Measurements from ENCODE around the gene GAMT.
A peak's percentile ranks its signal among the peaks of the same experiment; 100 is the strongest.
"Not testable (repeated sequence)": the region's sequence is repeated elsewhere in the genome, so short reads cannot be mapped to it uniquely, and the experiment has no call there.

Gene GAMT

DNA sequence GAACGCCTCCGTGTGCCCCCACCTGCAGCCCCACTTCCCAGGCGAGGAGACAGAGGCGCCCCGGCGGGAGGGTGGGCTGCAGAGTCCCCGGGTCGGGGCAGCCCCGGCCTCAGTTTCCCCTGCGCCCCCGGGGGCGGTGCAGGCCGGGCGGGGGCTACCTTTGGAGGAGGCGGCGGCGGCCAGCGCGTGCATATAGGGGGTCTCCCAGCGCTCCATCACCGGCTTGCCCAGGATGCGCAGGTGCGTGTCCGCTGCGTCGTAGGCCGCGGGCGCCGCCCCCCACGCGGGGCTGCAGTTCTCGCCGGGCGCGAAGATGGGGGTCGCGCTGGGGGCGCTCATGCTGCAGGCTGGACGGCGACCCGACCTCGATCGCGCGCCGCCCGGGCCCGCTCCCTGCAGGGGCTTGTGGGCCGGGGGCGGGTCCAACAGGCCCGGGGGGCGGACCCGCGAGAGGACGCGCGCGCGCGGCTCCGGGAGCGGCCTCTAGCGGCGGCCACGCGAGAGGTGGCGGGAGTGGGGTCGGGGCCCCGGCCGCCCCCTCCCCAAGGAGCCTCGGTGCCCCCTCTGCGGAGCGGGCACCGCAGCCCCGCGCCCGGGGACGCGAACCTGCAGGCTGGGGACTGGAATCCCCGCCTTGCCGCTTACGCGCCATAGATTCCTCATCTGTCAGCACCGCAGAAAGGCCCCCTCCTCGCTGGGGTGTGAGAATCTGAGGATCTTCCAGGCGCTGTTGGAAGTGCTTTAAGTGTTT is at the start of gene GAMT:
TSS of gene GAMT (minus strand) at position 405 of the 751 bp plus-strand sequence. CDS start at position 339, 66 bp downstream.
- peak; percentile 31 for DNase-seq

DNA sequence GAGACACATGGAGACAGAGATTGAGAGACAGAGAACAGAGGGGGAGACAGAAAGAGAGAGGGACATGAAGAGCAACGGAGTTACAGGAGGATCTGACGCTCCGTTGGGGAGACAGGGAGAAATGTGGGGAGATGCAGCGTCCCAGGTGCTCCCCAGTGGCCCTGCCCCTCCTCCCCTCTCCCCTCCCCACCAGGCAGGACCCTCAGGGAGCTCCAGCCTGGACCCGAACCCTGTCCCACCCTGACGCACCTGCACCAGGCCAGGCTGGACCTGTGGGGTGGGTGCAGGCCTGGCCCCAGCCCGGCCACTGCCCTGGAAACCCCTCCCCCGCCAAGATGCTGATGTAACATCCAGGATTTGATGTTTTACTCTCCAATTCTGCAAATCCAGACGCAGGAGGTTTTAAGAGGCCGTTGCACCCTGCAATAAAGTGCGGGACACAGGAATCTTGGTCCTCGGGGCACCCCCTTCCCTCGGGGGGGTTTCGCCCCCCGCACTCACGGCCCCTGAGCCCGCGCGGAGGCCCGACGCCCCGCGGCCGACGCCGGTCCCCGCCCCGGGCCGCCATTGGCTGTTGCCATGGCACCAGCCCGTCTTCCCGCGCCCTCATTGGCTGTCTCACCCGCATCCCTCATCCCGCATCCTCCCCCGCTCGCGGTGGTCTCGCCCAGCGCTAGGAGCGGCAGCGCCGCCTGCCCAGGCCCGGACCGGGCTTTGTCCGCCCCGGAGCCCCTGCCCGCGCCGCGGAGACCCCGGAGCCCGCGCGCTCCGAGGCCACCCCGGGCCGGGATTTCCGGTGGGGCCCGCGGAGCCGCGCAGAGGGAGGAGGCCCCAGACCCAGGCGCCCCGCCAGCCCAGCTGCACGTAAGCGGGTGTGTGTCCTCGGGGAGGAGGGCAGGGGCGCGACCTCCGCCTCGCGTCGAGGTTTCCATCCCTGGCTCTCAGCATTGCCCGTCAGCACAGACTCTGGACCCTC is 48.4 kb upstream of the GAMT start, which contains the start of gene APC2:
TSS of gene APC2 (plus strand) at position 655 of the 976 bp plus-strand sequence. CDS start 2,881 bp downstream, outside the sequence.
- DNase-seq, result peak; percentile 26

DNA sequence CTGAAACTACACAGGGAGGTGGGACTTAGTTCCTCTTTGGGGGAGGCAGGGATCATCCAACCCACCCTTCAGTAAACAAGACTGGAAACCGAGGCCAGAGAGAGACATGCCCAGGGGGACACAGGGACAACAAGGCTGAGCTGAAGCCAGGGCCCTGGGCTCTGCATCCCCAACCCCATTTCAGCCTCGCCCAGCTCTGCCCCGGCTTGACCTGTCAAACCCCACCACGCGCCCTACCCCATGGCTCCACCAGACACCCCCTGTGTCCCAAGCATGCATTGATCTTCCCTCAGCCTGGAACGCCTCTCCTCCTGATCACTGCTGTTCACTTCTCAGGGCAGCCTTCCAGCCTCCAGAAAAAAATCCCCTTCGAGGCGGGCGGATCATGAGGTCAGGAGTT is 46.6 kb upstream of the GAMT start:
- DNase-seq, result no peak

DNA sequence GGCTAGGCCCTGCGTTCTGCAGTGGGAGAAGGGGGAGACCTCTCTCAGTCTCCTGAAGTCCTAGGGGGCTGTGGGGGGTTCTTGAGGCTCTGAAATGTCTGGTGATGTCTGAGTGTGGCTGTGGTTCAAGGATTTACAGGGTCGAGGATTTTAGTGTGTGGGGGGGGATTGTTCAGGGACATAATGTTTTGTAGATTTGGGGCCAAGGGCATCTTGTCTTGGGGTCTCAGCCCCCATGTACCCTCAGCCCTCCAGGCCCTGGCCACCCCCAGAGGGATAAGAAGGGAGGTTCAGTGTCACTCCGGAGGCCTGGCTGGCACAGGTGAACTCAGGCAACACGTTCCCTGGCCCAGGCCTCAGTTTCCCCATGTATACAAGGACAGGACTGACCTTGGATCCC is 46.2 kb upstream of the GAMT start:
- no peak for DNase-seq

GRCh38 chr19:1446713-1447481 is 45.6 kb upstream of the GAMT start:
- no peak for DNase-seq

DNA sequence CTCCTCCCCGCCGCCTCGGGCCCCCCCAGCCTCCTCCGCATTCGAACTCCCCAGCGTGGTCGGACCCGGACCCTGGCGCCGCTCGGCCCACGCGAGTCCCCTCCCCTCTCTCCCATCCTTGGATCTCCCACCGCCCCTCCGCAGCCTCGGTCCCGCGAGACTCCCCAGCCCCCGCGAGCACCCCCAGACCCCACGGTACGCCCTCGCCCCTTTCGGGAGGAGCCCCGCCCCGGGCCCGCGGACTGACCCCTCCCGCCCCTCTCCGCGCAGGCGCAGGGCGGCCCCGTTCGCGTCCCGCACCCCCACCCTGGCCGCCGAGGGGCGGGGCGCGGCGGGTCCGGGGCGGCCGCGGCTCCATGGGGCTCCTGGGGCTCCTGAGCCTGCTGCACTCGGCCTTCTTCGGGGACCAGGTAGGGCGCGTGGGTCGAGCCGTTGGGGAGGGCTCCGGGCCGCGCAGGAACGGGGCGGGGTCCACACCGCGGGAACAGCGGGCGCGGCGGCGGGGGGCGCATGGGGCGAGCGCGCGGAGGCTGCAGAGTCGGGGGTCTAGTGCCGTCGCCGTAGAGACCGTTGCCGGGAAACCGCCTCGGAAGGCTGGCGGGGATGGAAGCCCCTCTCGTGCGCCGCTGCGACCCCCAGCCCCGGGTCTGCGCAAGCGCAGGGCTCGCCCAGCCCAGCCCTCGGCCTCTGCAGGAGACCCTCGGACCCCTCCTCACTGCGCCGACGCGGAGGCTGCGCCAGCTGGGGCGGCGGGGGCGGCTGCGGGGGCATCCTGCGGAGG is 44.8 kb upstream of the GAMT start:
- peak; percentile 29 for DNase-seq

DNA sequence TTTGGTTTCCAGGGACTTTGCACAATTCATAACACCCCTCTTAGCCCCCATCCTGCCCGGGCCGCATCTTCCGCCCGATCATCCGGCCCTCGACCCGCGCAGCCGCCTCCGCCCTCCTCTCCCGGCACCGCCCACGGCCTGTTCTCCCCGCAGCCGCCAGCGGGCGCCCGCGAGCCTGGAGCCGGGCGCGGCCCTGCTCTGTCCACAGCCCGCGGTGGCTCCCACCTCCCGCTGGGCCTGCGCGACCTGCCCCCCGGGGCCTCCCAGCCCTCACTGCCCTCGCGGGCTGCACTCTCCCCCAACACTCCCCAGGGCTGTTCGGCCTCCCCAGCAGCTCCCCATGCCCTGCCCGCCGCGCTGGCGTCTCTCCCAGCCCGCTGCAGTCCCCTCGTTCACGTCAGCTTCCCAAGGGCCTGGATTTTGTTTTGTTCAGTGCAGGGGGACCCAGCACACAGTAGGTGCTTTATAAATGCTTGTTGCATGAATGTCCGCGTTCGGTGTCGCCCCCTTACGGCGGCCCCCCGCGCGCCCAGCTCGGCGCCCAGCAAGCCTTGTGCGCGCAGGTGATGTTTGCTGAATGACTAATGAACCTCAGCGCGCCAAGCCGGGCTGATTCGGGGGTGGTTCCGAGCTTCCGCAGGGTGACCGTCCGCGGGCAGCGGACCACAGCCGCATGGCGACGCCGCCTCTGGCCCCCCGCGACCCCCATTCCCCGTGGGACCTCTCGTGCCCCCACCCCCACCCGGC is 44.0 kb upstream of the GAMT start:
- DNase-seq, result peak; percentile 71

- DNase-seq, result no peak
These were observed 40.5 kb upstream of the GAMT start for GRCh38 chr19:1441677-1442438.

DNA sequence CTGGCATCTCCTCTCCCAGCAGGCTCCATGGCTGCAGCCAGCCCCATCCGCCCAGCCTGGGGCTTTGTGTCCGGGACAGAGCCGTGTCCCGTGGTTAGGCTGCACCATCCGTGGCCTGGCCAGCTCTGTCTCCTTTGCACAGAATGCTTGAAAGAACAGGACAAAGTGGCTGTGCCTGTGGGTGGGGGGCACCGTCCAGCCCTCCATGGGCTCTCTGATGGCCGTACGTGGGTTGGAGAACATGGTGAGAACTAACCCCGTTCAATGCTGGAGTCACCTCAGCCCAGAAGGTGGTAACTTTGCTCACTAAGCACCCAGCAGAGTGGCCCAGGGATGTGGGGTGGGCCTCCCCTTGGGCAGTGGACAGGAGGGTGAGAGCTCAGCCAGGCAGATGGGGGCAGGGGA is 39.7 kb upstream of the GAMT start:
- no peak for DNase-seq

- DNase-seq, result no peak
These were observed 39.1 kb upstream of the GAMT start for GRCh38 chr19:1440418-1440801.

GRCh38 chr19:1439525-1440417 is 38.4 kb upstream of the GAMT start:
- not testable (repeated sequence) for DNase-seq

DNA sequence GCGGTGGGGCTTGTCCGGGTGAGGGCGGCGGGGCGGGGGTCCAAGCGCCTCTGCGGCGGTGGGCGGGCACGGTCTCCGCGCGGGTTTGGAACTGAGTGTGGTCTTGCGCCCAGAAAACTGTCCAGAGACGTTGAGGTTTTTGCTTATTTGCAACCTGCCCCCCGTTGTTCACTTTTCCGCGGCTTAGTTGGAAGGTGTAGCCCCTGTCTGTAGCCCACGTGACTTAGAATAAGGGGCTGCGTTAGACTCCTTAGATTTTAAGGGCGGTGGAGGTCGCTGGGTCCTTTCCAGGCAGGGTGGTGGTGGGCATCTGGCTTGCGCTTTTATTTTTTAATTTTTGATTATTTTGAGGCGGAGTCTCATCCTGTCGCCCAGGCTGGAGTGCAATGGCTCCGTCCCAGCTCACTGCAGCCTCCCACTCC is 37.6 kb upstream of the GAMT start:
- no peak for DNase-seq

DNA sequence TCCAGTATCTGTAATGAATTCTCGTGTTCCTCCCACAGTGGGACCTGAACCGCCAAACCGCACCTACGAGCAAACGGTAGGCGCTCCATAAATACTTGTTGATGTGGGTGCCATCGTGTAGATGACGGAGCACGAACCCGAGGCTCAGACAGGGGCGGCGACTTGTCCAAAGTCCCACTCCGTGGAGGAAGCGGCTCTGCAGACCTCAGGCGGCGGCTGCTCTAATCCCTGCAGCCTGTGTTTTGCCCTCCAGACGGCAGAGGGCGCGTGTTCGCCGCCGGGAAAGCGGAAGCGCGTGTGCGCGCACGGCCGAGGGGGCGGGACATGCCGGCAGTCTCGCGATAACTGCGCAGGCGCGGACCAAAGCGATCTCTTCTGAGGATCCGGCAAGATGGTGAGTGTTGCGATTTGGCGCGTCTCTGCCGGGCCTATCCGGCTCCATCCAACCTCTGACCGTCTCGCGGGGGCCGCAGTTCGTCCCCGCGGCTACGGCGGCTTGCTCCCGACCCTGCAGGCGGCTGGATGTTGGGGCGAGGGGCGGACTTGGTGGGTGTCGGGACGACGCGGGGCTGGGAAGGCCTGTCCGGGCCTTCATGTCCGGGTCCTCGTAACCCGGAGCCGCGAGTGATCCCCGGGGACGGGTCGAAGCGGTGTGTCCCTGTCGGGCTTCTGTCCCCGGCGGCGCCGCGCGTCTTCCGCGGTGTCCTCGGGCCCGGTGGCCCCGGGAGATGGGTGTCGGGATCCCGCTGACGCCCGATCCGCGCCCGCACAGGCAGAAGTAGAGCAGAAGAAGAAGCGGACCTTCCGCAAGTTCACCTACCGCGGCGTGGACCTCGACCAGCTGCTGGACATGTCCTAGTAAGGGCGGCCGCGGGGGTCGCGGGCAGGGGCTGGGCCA is 36.9 kb upstream of the GAMT start, which contains the start of gene RPS15:
TSS of gene RPS15 (plus strand) at position 362 of the 898 bp plus-strand sequence. CDS start at position 392, 30 bp downstream.
- peak; percentile 82 for DNase-seq

DNA sequence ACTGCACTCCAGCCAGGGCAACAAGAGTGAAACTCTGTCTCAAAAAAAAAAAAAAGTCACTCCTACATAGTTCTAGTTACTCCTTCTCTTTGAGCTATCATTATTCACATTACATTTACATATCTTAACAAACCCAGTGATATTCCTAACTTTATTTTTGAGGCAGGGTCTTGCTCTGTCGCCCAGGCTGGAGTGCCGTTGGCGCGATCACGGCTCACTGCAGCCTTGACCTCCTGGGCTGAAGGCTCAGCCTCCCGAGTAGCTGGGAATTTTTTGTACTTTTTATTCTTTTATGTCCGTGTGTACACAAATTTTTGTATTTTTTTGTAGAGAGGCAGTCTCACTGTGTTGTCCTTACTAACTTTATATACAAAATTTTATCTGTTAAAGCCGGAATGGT is 36.3 kb upstream of the GAMT start:
- DNase-seq, result no peak

DNA sequence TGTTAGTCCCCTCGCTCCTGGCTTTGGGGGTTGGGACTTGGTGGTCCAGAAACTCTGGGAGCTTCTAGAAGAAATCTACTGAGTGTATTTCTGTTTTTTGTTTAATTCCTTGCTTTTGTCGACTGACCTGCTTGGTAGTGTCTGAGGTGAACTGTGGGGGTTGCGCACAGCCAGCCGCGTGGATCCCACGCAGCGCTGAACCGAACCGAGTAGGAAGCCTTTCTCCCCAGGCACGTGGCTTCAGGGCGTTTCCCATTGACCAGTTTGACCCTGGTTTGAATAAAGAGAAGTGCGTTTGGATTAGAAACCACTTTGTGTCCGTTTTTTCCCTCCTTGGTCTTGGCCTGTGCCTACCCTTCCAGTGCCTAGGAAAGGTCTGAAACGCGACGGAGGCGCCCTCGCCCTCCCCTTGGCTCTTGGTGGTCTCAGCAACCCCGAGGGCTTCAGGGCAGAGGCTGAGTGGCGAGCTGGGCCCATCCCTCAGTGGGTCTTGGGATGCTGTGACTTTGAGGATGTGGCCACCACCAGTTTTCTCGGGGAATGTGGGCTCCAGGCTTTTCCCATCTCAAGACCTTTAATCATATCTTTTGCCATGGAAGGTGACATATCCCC is 34.1 kb upstream of the GAMT start:
- no peak for DNase-seq

DNA sequence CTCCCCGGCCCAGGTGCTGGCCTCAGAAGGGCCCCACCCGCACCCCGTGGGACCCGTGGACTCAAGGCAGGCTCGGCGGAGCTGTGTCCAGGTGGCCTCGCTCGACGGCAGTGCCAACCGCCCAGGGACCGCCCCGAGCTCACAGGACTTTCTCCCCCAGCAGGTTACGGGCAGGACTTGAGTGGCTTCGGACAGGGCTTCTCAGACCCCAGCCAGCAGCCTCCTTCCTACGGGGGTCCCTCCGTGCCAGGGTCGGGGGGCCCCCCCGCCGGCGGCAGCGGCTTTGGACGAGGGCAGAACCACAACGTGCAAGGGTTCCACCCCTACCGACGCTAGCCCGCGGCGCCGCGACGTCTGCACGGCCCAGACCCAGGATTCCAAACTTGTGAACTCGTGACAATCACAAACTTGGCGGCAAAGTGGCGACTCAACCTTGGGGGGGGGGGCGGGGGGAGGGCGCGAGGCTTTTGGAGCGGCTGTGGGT is 33.3 kb upstream of the GAMT start:
- no peak for DNase-seq

- no peak for DNase-seq
These were observed 32.7 kb upstream of the GAMT start for GRCh38 chr19:1434040-1434366.

Data from NCI-H226 (cell line).